HG03521 (cell line): ENCODE data around the gene CLRN2.
"Not testable (repeated sequence)": the region's sequence is repeated elsewhere in the genome, so short reads cannot be mapped to it uniquely, and the experiment has no call there.

ENCODE experiments used
- ATAC-seq: cut with Tn5 transposase; IDR thresholded peaks from one replicate; pipeline ENCODE4 v1.9.1; 2021; ENCODE audit warnings: mild to moderate bottlenecking, moderate library complexity; ENCODE audit not compliant: unreplicated experiment

The CLRN2 gene

GRCh38 chr4:17544205-17544604 lies 29.2 kb downstream of the CLRN2 start:
- ATAC-seq, result no peak

GRCh38 chr4:17544831-17545234 lies 29.9 kb downstream of the CLRN2 start:
- no peak for ATAC-seq

GRCh38 chr4:17545374-17546140 lies 30.6 kb downstream of the CLRN2 start:
- no peak for ATAC-seq

GRCh38 chr4:17546222-17546621 lies 31.3 kb downstream of the CLRN2 start:
- no peak for ATAC-seq

- no peak for ATAC-seq
These were observed 31.7 kb downstream of the CLRN2 start for GRCh38 chr4:17546678-17547077.

GRCh38 chr4:17550549-17550948 lies 35.6 kb downstream of the CLRN2 start:
- ATAC-seq, result no peak

- no peak for ATAC-seq
These were observed 37.5 kb downstream of the CLRN2 start for GRCh38 chr4:17552427-17552826.

GRCh38 chr4:17554568-17554967 lies 39.6 kb downstream of the CLRN2 start:
- ATAC-seq, result no peak

GRCh38 chr4:17556498-17556897 lies 41.5 kb downstream of the CLRN2 start:
- no peak for ATAC-seq

GRCh38 chr4:17557880-17558279 lies 42.9 kb downstream of the CLRN2 start:
- no peak for ATAC-seq

- ATAC-seq, result no peak
These were observed 44.2 kb downstream of the CLRN2 start for GRCh38 chr4:17558941-17559708.

- no peak for ATAC-seq
These were observed 44.7 kb downstream of the CLRN2 start for GRCh38 chr4:17559709-17560048.

- no peak for ATAC-seq
These were observed 45.2 kb downstream of the CLRN2 start for GRCh38 chr4:17560065-17560673.

GRCh38 chr4:17561195-17561909 lies 46.4 kb downstream of the CLRN2 start:
- no peak for ATAC-seq

- ATAC-seq, result no peak
These were observed 47.2 kb downstream of the CLRN2 start for GRCh38 chr4:17562157-17562556.

GRCh38 chr4:17565846-17566245 lies 50.9 kb downstream of the CLRN2 start:
- no peak for ATAC-seq

GRCh38 chr4:17567271-17567670 lies 52.3 kb downstream of the CLRN2 start:
- ATAC-seq, result no peak

- no peak for ATAC-seq
These were observed 59.2 kb downstream of the CLRN2 start for GRCh38 chr4:17574206-17574605.

GRCh38 chr4:17575177-17575576 lies 60.2 kb downstream of the CLRN2 start:
- not testable (repeated sequence) for ATAC-seq
